A673 (cell line): ENCODE results near the gene PSMB10.

ENCODE experiments used
- CTCF ChIP-seq: fragments of 300-800, 200-600 bp; sonication (generic); conservative IDR thresholded peaks from 2 replicates; pipeline ENCODE4 v1.5.1; 2017; ENCODE audit warnings: low read depth, mild to moderate bottlenecking, antibody characterized with exemption, low read length, moderate library complexity, mixed read lengths
- EZH2 ChIP-seq: fragments of 200-600 bp; sonication (generic); IDR thresholded peaks from 2 replicates; pipeline ENCODE4 v1.6.1; 2017; ENCODE audit warnings: borderline replicate concordance, low read depth, mild to moderate bottlenecking, mixed read lengths, antibody characterized with exemption, low read length; ENCODE audit not compliant: poor library complexity, severe bottlenecking

GRCh38 chr16:67909056-67909742 lies 27.5 kb downstream of the PSMB10 start:
- TF ChIP-seq CTCF = no peak
- no peak for TF ChIP-seq EZH2
